Measurements from ENCODE around the gene WDR86.

DNA sequence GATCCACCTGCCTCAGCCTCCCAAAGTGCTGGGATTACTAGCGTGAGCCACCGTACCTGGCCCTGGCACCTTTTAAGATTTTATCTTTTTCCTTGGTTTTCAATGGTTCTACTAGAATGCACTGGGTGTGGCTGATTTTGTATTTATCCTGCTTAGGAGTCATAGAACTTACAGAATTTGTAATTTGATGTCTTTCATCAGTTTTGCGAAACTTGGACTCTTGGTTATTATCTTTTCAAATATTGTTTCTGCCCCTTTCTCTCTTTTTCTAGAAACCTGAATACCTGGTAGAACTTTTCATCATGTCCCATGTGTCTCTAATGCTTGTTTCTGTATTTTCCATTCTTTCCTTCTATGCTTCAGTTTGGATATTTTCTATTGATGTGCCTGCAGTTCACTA is 71.0 kb downstream of the WDR86 start:
- TF ChIP-seq CTCF (IDR thresholded peaks at IDR 0.05) (no peak), POLR2A (IDR thresholded peaks at IDR 0.05) (no peak), POLR2AphosphoS5 (IDR thresholded peaks at IDR 0.05; ENCODE audit: insufficient read depth in 1 of 2, low read depth in 1 of 2) (no peak)

Measured in vagina (tissue), 2 donors.